A549 (cell line): Measurements from ENCODE around the gene ATG4D. TPM values are rescaled to one million over a fixed set of nuclear protein-coding genes. Genes with fewer than 3 reads are reported as not detected.
"Not testable (repeated sequence)": the region's sequence is repeated elsewhere in the genome, so short reads cannot be mapped to it uniquely, and the experiment has no call there.

Source experiments
- ATAC-seq, 2 experiments: fragments of 200-7000 bp in 1 of 2; fragments of >200 bp in 1 of 2; cut with Nextera tagmentation in 1 of 2; cut with Tn5 transposase in 1 of 2; 3 replicates each; pipeline versions ENCODE4 v1.8.0 to v1.9.1; 2018 to 2020; ENCODE audit warnings: mild to moderate bottlenecking in 1 of 2, moderate library complexity in 1 of 2
- CTCF ChIA-PET: fragments of 300-600 bp; sonication (Branson Sonifier 250); formaldehyde crosslinking; extraction: SDS; loops from one replicate; lab custom pipeline; 2021; ENCODE audit warnings: antibody characterized with exemption, inconsistent platforms; lab: Yijun Ruan, JAX
- POLR2A ChIA-PET: fragments of 350-600 bp; formaldehyde crosslinking; extraction: SDS; loops from one replicate; lab custom pipeline; 2021; ENCODE audit warnings: antibody characterized with exemption, inconsistent platforms; lab: Yijun Ruan, JAX
- DNase-seq, 2 experiments: peaks; one replicate each; pipeline versions ENCODE4 v3.0.0 to v3.0.0-alpha.2; 2011 to 2016; ENCODE audit warnings: low read depth in 1 of 2, low spot score in 1 of 2
- FAIRE-seq: peaks from 2 replicates; lab custom pipeline; 2011; peaks lifted over from hg19 to GRCh38; lab: Jason Lieb, UNC
- H3K27ac ChIP-seq, 2 experiments: fragments of >200 bp; sonication (Bioruptor Twin); formaldehyde crosslinking; 3 replicates each; pipeline ENCODE4 v1.5.1; 2016 to 2017
- H3K4me1 ChIP-seq: fragments of >200 bp; sonication (Bioruptor Twin); formaldehyde crosslinking; 3 replicates; pipeline ENCODE4 v1.6.1; 2016
- H3K4me2 ChIP-seq: fragments of >200 bp; sonication (Bioruptor Twin); formaldehyde crosslinking; 3 replicates; pipeline ENCODE4 v1.6.1; 2016
- H3K4me3 ChIP-seq: fragments of >200 bp; sonication (Bioruptor Twin); formaldehyde crosslinking; 3 replicates; pipeline ENCODE4 v1.5.1; 2016
- H3K9me3 ChIP-seq: fragments of >200 bp; sonication (Bioruptor Twin); formaldehyde crosslinking; 3 replicates; pipeline ENCODE4 v1.6.1; 2016
- BHLHE40 ChIP-seq: IDR thresholded peaks from 2 replicates; pipeline ENCODE4 v1.6.1; 2012; ENCODE audit warnings: low read depth, low read length, inconsistent platforms
- CBX8 ChIP-seq: fragments of 200-600 bp; sonication (generic); IDR thresholded peaks from 2 replicates; pipeline ENCODE4 v1.6.1; 2016
- CHD2 ChIP-seq: fragments of 150-350 bp; IDR thresholded peaks from 2 replicates; pipeline ENCODE4 v1.6.1; 2014; ENCODE audit warnings: low read length; ENCODE audit not compliant: partially characterized antibody
- FOXS1 ChIP-seq: fragments of 250-450 bp; sonication (Bioruptor Pico); IDR thresholded peaks from 2 replicates; pipeline ENCODE4 v1.5.0; 2020; ENCODE audit warnings: mild to moderate bottlenecking, moderate library complexity
- GATA3 ChIP-seq: IDR thresholded peaks from 2 replicates; pipeline ENCODE4 v1.6.1; 2012; ENCODE audit warnings: borderline replicate concordance
- HDAC2 ChIP-seq: fragments of 200-600 bp; sonication (generic); IDR thresholded peaks from 2 replicates; pipeline ENCODE4 v1.6.1; 2016
- HEYL ChIP-seq: fragments of 250-450 bp; sonication (Bioruptor Pico); IDR thresholded peaks from 2 replicates; pipeline ENCODE4 v1.8.0; 2021; ENCODE audit warnings: mild to moderate bottlenecking, moderate library complexity
- HOXB13 ChIP-seq: fragments of 250-450 bp; sonication (Bioruptor Pico); IDR thresholded peaks from 2 replicates; pipeline ENCODE4 v1.5.0; 2020; ENCODE audit warnings: low read depth, mild to moderate bottlenecking, moderate library complexity
- HOXB5 ChIP-seq: fragments of 250-450 bp; sonication (Bioruptor Pico); IDR thresholded peaks from 2 replicates; pipeline ENCODE4 v1.5.0; 2020; ENCODE audit warnings: mild to moderate bottlenecking, moderate library complexity
- JUN ChIP-seq, 2 experiments: fragments of >200 bp; sonication (Bioruptor Twin); formaldehyde crosslinking; IDR thresholded peaks; 2 replicates in 1 of 2; 3 replicates in 1 of 2; pipeline ENCODE4 v1.6.1; 2016 to 2017
- KDM1A ChIP-seq: fragments of 200-600 bp; sonication (generic); IDR thresholded peaks from 2 replicates; pipeline ENCODE4 v1.6.1; 2016; ENCODE audit warnings: low read depth, mild to moderate bottlenecking
- MYC ChIP-seq: IDR thresholded peaks from 2 replicates; pipeline ENCODE4 v1.6.1; 2012; ENCODE audit warnings: mild to moderate bottlenecking, inconsistent platforms, low read length, improper control_type of control experiment, borderline replicate concordance
- PHF8 ChIP-seq: fragments of 200-600 bp; sonication (generic); IDR thresholded peaks from 2 replicates; pipeline ENCODE4 v1.6.1; 2016; ENCODE audit warnings: low read depth, mild to moderate bottlenecking, antibody characterized with exemption, moderate library complexity, borderline replicate concordance
- POLR2A ChIP-seq: IDR thresholded peaks from 2 replicates; pipeline ENCODE4 v1.6.1; 2012; ENCODE audit warnings: mild to moderate bottlenecking, low read length
- RARB ChIP-seq: fragments of 250-450 bp; sonication (Bioruptor Pico); IDR thresholded peaks from 2 replicates; pipeline ENCODE4 v1.8.0; 2021; ENCODE audit warnings: mild to moderate bottlenecking, moderate library complexity
- REST ChIP-seq: fragments of 200-600 bp; sonication (generic); IDR thresholded peaks from 2 replicates; pipeline ENCODE4 v1.6.1; 2016; ENCODE audit warnings: antibody characterized with exemption, mild to moderate bottlenecking, moderate library complexity
- RFX5 ChIP-seq: fragments of 450-650 bp; IDR thresholded peaks from 2 replicates; pipeline ENCODE4 v1.7.1; 2014; ENCODE audit warnings: antibody characterized with exemption, mild to moderate bottlenecking, moderate library complexity
- SREBF2 ChIP-seq: fragments of 450-650 bp; IDR thresholded peaks from 2 replicates; pipeline ENCODE4 v1.6.1; 2014; ENCODE audit warnings: mild to moderate bottlenecking, moderate library complexity
- TP53 ChIP-seq: fragments of 250-450 bp; sonication (Bioruptor Pico); IDR thresholded peaks from 2 replicates; pipeline ENCODE4 v1.5.0; 2021; ENCODE audit warnings: mild to moderate bottlenecking, moderate library complexity
- ZNF302 ChIP-seq: fragments of 250-450 bp; sonication (Bioruptor Pico); IDR thresholded peaks from 2 replicates; pipeline ENCODE4 v1.9.0; 2021; ENCODE audit warnings: inconsistent platforms, mild to moderate bottlenecking, moderate library complexity
- ZSCAN20 ChIP-seq: fragments of 250-450 bp; sonication (Bioruptor Pico); IDR thresholded peaks from 2 replicates; pipeline ENCODE4 v1.8.0; 2022; ENCODE audit warnings: mild to moderate bottlenecking, moderate library complexity
- WGBS: methylation state at CpG from one replicate; pipeline ENCODE4 v1.1.6; 2017; ENCODE audit errors: missing lambda C conversion rate; 5-methylcytosine and 5-hydroxymethylcytosine counted together
- polyA plus RNA-seq, 4 experiments: library from polyadenylated mRNA; depleted of rRNA in 3 of 4; stranded (reverse); fragments of >200 nt; fragmentation: RNase III in 1 of 4; extraction: RNeasy Plus Mini Kit Qiagen cat#74134 plus additional on column Dnase treatment in 1 of 4; gene quantifications; 2 replicates in 3 of 4; 3 replicates in 1 of 4; pipeline ENCODE4 v1.2.3, GENCODE V29; 2011 to 2017

ATG4D gene
- polyA plus RNA-seq, 2 of the 4 experiments (the other 2 are of a cell fraction): 7.3 to 10.7 TPM

- TF ChIP-seq REST: peak; percentile 48
- TF ChIP-seq MYC: peak; percentile 25; the same call in 1 of the 2 replicates
- TF ChIP-seq RARB (CRISPR knock-in tag): 0 out of 2 replicates have a peak, but pooled peaks have one; percentile 42
- TF ChIP-seq HDAC2: 0 out of 2 replicates have a peak, but pooled peaks have one; percentile 37
- TF ChIP-seq CHD2: peak; percentile 37
- TF ChIP-seq RFX5: peak; percentile 97
- TF ChIP-seq ZSCAN20 (CRISPR knock-in tag): no peak
These were observed 25.3 kb downstream of the ATG4D start, which contains the start of gene CDKN2D (continued) for GRCh38 chr19:10568826-10569651.

- H3K4me1 ChIP-seq: 0 out of 3 replicates have a peak, but pooled peaks cover 12% of the 10 kb centered on the region
- DNase-seq, H3K9me3 ChIP-seq, H3K4me3 ChIP-seq, POLR2A ChIA-PET, ATAC-seq, H3K27ac ChIP-seq, FAIRE-seq, H3K4me2 ChIP-seq: not testable (repeated sequence)
- CTCF ChIA-PET: interaction anchor here (1.1 to 5.5 kb wide), 4 partner anchors 63 to 90 kb away, joined by 3 to 31 read pairs (median 6); no protein-coding TSS in a partner anchor
- 86% methylated on average over 6 of the region's 6 CpGs for WGBS
These were observed 30.1 kb downstream of the ATG4D start for GRCh38 chr19:10573793-10574192.

GRCh38 chr19:10574462-10574861 is 30.8 kb downstream of the ATG4D start:
- 0 out of 3 replicates have a peak, but pooled peaks cover 12% of the 10 kb centered on the region for H3K4me1 ChIP-seq
- FAIRE-seq: no peak
- CTCF ChIA-PET: interaction anchor here (2.9 to 5.5 kb wide), 2 partner anchors 71 to 91 kb away, joined by 9 to 31 read pairs; no protein-coding TSS in a partner anchor

DNA sequence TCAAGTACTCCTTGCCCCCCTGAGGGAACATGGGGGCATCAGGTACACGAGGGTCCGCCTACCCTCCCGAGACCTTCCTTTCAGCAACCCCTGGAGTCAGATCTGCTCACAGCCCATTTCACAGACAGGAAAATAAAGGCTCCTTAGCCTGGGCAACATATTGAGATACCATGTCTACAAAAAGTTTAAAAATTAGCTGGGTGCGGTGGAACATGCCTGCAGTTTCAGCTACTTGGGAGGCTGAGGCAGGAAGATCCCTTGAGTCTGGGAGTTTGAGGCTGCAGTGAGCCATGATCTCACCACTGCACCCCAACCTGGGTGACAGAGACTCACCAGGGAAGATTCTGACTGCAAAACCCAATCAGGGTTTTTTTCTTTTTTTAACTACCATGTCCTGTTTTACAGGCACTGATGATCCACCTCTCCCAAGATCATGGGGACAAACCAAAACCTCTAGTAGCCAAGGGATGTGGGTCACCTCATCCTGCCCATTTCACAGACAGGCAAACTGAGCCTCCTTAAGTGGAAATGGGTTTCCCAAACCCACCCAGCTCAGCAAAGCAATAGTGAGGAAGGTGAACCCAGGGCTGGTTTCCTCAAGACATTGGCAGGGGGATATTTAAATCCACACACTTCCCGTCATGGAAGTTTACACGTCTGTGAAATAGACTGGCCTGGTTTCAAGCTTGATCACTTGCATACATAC is 31.5 kb downstream of the ATG4D start:
- H3K4me2 ChIP-seq: peak overlapping the region; percentile 89
- FAIRE-seq: no peak
- ChIA-PET CTCF (interaction anchor here (0.6 kb wide), 1 partner anchor 561 kb away, joined by 3 read pairs; no protein-coding TSS in a partner anchor), POLR2A (interaction anchor here (0.7 kb wide), 1 partner anchor 568 kb away, joined by 6 read pairs; no protein-coding TSS in a partner anchor)
- no peak for ATAC-seq
- no peaks in the 10 kb centered on the region for H3K9me3 ChIP-seq
- no peak overlapping the region for H3K4me3 ChIP-seq
- H3K4me1 ChIP-seq: 0 out of 3 replicates have a peak, but pooled peaks cover 8% of the 10 kb centered on the region
- no peak for DNase-seq
- WGBS: 91% methylated on average over 6 of the region's 6 CpGs
- TF ChIP-seq FOXS1 (no peak), HDAC2 (0 out of 2 replicates have a peak, but pooled peaks have one; percentile 67), ZNF302 (no peak), POLR2A (no peak), KDM1A (peak; percentile 37; the same call in 1 of the 2 replicates), BHLHE40 (no peak), MYC (no peak), JUN (IDR thresholded peaks at IDR 0.05) (no peak), GATA3 (no peak), PHF8 (no peak), HEYL (CRISPR knock-in tag) (no peak), HOXB13 (CRISPR knock-in tag) (no peak), CBX8 (no peak)
- H3K27ac ChIP-seq: 0 out of 6 replicates have a peak overlapping the region, but pooled peaks of 1 of the 2 experiments have one; percentile 2

More at GRCh38 chr19:10574462-10574861, 30.8 kb downstream of the ATG4D start:
- Histone ChIP-seq H3K4me3 (no peak overlapping the region), H3K4me2 (no peak overlapping the region), H3K27ac (no peak overlapping the region), H3K9me3 (no peaks in the 10 kb centered on the region)
- WGBS: 89% methylated on average over 8 of the region's 8 CpGs
- DNase-seq (no peak), ATAC-seq (no peak)
- POLR2A ChIA-PET: no interaction called here
- TF ChIP-seq MYC: no peak
- no peak for TF ChIP-seq SREBF2
- no peak for TF ChIP-seq KDM1A
- no peak for TF ChIP-seq HOXB5
- TF ChIP-seq ZSCAN20 (CRISPR knock-in tag): no peak
- no peak for TF ChIP-seq FOXS1
- no peak for TF ChIP-seq ZNF302
- TF ChIP-seq TP53 (CRISPR knock-in tag): no peak
